ENCODE measurements around the gene HYCC1.

HYCC1 gene

GRCh38 chr7:22972207-22972606, 41.7 kb downstream of the HYCC1 start:
- no peaks in the 10 kb centered on the region for H3K79me2 ChIP-seq (ENCODE audit: insufficient read depth, low read depth)
- TF ChIP-seq CTCF (conservative IDR thresholded peaks at IDR 0.05; ENCODE audit: low read depth, low read length) = no peak
- no peak overlapping the region for H3K27ac ChIP-seq
- no peak overlapping the region for H3K4me2 ChIP-seq
- H3K4me1 ChIP-seq (ENCODE audit: low read depth, poor library complexity, severe bottlenecking) = peaks cover 23% of the 10 kb centered on the region
- no peak overlapping the region for H3K4me3 ChIP-seq (IDR thresholded peaks at IDR 0.05; ENCODE audit: insufficient read depth, low read depth, low read length)
- H4K20me1 ChIP-seq (ENCODE audit: insufficient read depth) = no peaks in the 10 kb centered on the region
- no peaks in the 10 kb centered on the region for H3K27me3 ChIP-seq (ENCODE audit: insufficient read depth, low read depth)
- H2AFZ ChIP-seq (ENCODE audit: low read depth) = no peak overlapping the region
- H3K36me3 ChIP-seq (ENCODE audit: insufficient read depth) = peaks cover 15% of the 10 kb centered on the region; the same call in 1 of the 2 replicates
- no peak overlapping the region for H3K9ac ChIP-seq

GRCh38 chr7:22969010-22969431, 44.9 kb downstream of the HYCC1 start:
- TF ChIP-seq CTCF (conservative IDR thresholded peaks at IDR 0.05; ENCODE audit: low read depth, low read length) = no peak
- Histone ChIP-seq H2AFZ (ENCODE audit: low read depth) (no peak overlapping the region), H3K4me2 (peak overlapping the region; percentile 9; the same call in 1 of the 2 replicates), H3K27me3 (ENCODE audit: insufficient read depth, low read depth) (no peaks in the 10 kb centered on the region), H3K9ac (no peak overlapping the region), H3K4me3 (IDR thresholded peaks at IDR 0.05; ENCODE audit: insufficient read depth, low read depth, low read length) (no peak overlapping the region), H3K79me2 (ENCODE audit: insufficient read depth, low read depth) (no peaks in the 10 kb centered on the region), H4K20me1 (ENCODE audit: insufficient read depth) (no peaks in the 10 kb centered on the region), H3K4me1 (ENCODE audit: low read depth, poor library complexity, severe bottlenecking) (peaks cover 23% of the 10 kb centered on the region), H3K27ac (no peak overlapping the region), H3K36me3 (ENCODE audit: insufficient read depth) (no peaks in the 10 kb centered on the region; the same call in 1 of the 2 replicates)
